Keratinocyte (primary cell): ENCODE data around the gene ZNF282. TPM values are rescaled to one million over a fixed set of nuclear protein-coding genes. Genes with fewer than 3 reads are reported as not detected.
"Not testable (repeated sequence)": the region's sequence is repeated elsewhere in the genome, so short reads cannot be mapped to it uniquely, and the experiment has no call there.

Experiments used
- DNase-seq: peaks from one replicate; pipeline ENCODE4 v3.0.0-alpha.2; 2011; ENCODE audit warnings: low read depth, missing footprints, low spot score
- FAIRE-seq: peaks from 2 replicates; lab custom pipeline; 2011; peaks lifted over from hg19 to GRCh38; lab: Jason Lieb, UNC
- H2AFZ ChIP-seq: 2 replicates; pipeline ENCODE4 v1.6.0; 2012; ENCODE audit warnings: low read length, control low read depth, inconsistent platforms; ENCODE audit not compliant: control insufficient read depth
- H3K27ac ChIP-seq: 2 replicates; pipeline ENCODE4 v1.5.1; 2011; ENCODE audit warnings: low read length; ENCODE audit not compliant: control insufficient read depth, insufficient read depth
- H3K27me3 ChIP-seq: 3 replicates; pipeline ENCODE4 v1.6.0; 2011; ENCODE audit warnings: low read length; ENCODE audit not compliant: control insufficient read depth, insufficient read depth; ENCODE audit errors: extremely low read depth
- H3K36me3 ChIP-seq, 2 experiments: 2 replicates in 1 of 2; 3 replicates in 1 of 2; pipeline ENCODE4 v1.5.1; 2011; ENCODE audit warnings: low read length in 2 of 2, mild to moderate bottlenecking in 1 of 2; ENCODE audit not compliant: control insufficient read depth in 2 of 2, insufficient read depth in 2 of 2; ENCODE audit errors: extremely low read depth in 1 of 2
- H3K4me1 ChIP-seq: 3 replicates; pipeline ENCODE4 v1.5.1; 2011; ENCODE audit warnings: low read length; ENCODE audit not compliant: control insufficient read depth, insufficient read depth; ENCODE audit errors: extremely low read depth
- H3K4me2 ChIP-seq: 3 replicates; pipeline ENCODE4 v1.6.0; 2011; ENCODE audit warnings: low read depth, low read length; ENCODE audit not compliant: control insufficient read depth, insufficient read depth; ENCODE audit errors: extremely low read depth
- H3K4me3 ChIP-seq, 3 experiments: fragments of 200-600 bp in 1 of 3; sonication (generic) in 1 of 3; 2 replicates in 2 of 3; 3 replicates in 1 of 3; pipeline ENCODE4 v1.5.1; 2011 to 2016; ENCODE audit warnings: low read length in 3 of 3, mild to moderate bottlenecking in 3 of 3, control low read depth in 2 of 3, inconsistent platforms in 1 of 3, low read depth in 1 of 3, mixed read lengths in 1 of 3, mixed run types in 1 of 3, moderate library complexity in 1 of 3; ENCODE audit not compliant: control insufficient read depth in 2 of 3, insufficient read depth in 2 of 3; ENCODE audit errors: extremely low read depth in 1 of 3
- H3K79me2 ChIP-seq: 2 replicates; pipeline ENCODE4 v1.6.0; 2012; ENCODE audit warnings: low read length; ENCODE audit not compliant: control insufficient read depth, insufficient read depth
- H3K9ac ChIP-seq: 3 replicates; pipeline ENCODE4 v1.6.0; 2011; ENCODE audit warnings: low read length; ENCODE audit not compliant: control insufficient read depth, insufficient read depth; ENCODE audit errors: extremely low read depth
- H3K9me1 ChIP-seq: 3 replicates; pipeline ENCODE4 v1.6.0; 2011; ENCODE audit warnings: low read length; ENCODE audit not compliant: control insufficient read depth, insufficient read depth; ENCODE audit errors: extremely low read depth
- H3K9me3 ChIP-seq: 2 replicates; pipeline ENCODE4 v1.5.1; 2012; ENCODE audit warnings: low read depth, low read length; ENCODE audit not compliant: control insufficient read depth
- H4K20me1 ChIP-seq: 3 replicates; pipeline ENCODE4 v1.6.0; 2011; ENCODE audit warnings: low read length; ENCODE audit not compliant: control insufficient read depth, insufficient read depth; ENCODE audit errors: extremely low read depth
- EZH2 ChIP-seq: IDR thresholded peaks from one replicate; pipeline ENCODE4 v1.6.1; 2012; ENCODE audit warnings: inconsistent platforms, mild to moderate bottlenecking, low read length, moderate library complexity
- dilution Hi-C: fragments of 300-500 bp; cut with MboI; formaldehyde crosslinking; loops from one replicate; pipeline ENCODE4 v1.7.0; 2020; ENCODE audit warnings: low sequenced_read_pairs; ENCODE audit not compliant: extremely low pct_ligation_motif_present
- polyA plus RNA-seq, 5 experiments: library from polyadenylated mRNA; depleted of rRNA in 3 of 5; stranded (reverse) in 3 of 5; stranded (forward) in 1 of 5; unstranded in 1 of 5; fragments of >200 nt; gene quantifications; 1 replicate in 1 of 5; 2 replicates in 3 of 5; 3 replicates in 1 of 5; pipeline versions ENCODE4 v1.2.1 to v1.2.3, GENCODE V29; 2011 to 2012; ENCODE audit warnings: missing spikeins in 2 of 5, low read depth in 1 of 5, low replicate concordance in 1 of 5
- TF ChIP-seq, protein P1 (sequence below), 3 experiments: IDR thresholded peaks in 1 of 3; conservative IDR thresholded peaks in 1 of 3; optimal IDR thresholded peaks in 1 of 3; 2 replicates in 2 of 3; 3 replicates in 1 of 3; pipeline versions ENCODE3 to v1.5.1; 2011; ENCODE audit warnings: low read length in 3 of 3, mild to moderate bottlenecking in 3 of 3, moderate library complexity in 2 of 3, control low read depth in 1 of 3, inconsistent platforms in 1 of 3; ENCODE audit not compliant: insufficient read depth in 2 of 3; ENCODE audit errors: extremely low read depth in 1 of 3

ZNF282 gene
- polyA plus RNA-seq, 1 donor (not counting 4 experiments of a cell fraction or from before 2014, with no cell fraction given), result 13.1 TPM

DNA sequence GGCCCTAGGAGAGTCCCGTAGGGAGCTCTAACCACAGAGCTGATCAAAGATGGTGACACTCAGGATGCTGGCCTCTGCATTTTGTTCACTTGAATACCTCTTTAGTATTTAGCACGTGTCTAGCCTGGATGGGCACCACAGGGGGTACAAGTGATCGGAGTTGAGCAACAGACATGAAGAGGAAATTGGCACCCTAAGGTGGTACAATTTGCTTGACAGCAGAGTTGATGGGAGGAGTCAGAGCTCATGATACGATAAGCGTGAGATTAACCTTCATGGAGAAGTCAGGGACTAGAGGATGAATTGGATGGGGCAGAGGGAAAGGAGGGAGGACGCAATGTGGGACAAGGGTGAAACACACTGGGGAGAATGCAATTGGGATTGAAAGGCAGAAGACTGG lies 34.2 kb downstream of the ZNF282 start:
- Histone ChIP-seq H3K4me2 (no peak overlapping the region), H3K4me1 (peaks cover 25% of the 10 kb centered on the region), H3K27ac (no peak overlapping the region), H2AFZ (no peak overlapping the region), H3K9me3 (no peaks in the 10 kb centered on the region), H4K20me1 (no peaks in the 10 kb centered on the region), H3K4me3 (no peak overlapping the region), H3K9me1 (no peaks in the 10 kb centered on the region), H3K9ac (no peak overlapping the region), H3K27me3 (no peaks in the 10 kb centered on the region), H3K79me2 (no peaks in the 10 kb centered on the region), H3K36me3 (peaks cover 6 to 8% of the 10 kb centered on the region in 2 experiments)
- no peak for TF ChIP-seq EZH2
- TF ChIP-seq, protein P1, sequence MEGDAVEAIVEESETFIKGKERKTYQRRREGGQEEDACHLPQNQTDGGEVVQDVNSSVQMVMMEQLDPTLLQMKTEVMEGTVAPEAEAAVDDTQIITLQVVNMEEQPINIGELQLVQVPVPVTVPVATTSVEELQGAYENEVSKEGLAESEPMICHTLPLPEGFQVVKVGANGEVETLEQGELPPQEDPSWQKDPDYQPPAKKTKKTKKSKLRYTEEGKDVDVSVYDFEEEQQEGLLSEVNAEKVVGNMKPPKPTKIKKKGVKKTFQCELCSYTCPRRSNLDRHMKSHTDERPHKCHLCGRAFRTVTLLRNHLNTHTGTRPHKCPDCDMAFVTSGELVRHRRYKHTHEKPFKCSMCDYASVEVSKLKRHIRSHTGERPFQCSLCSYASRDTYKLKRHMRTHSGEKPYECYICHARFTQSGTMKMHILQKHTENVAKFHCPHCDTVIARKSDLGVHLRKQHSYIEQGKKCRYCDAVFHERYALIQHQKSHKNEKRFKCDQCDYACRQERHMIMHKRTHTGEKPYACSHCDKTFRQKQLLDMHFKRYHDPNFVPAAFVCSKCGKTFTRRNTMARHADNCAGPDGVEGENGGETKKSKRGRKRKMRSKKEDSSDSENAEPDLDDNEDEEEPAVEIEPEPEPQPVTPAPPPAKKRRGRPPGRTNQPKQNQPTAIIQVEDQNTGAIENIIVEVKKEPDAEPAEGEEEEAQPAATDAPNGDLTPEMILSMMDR (optimal IDR thresholded peaks at IDR 0.05 in 1 of 3, IDR thresholded peaks at IDR 0.05 in 1 of 3, conservative IDR thresholded peaks at IDR 0.05 in 1 of 3; ENCODE audit: extremely low read depth in 1 of 3, insufficient read depth in 2 of 3, low read length in 3 of 3), result no peak
- DNase-seq (no peak), FAIRE-seq (no peak)
- dilution Hi-C loops, result no loop called here

DNA sequence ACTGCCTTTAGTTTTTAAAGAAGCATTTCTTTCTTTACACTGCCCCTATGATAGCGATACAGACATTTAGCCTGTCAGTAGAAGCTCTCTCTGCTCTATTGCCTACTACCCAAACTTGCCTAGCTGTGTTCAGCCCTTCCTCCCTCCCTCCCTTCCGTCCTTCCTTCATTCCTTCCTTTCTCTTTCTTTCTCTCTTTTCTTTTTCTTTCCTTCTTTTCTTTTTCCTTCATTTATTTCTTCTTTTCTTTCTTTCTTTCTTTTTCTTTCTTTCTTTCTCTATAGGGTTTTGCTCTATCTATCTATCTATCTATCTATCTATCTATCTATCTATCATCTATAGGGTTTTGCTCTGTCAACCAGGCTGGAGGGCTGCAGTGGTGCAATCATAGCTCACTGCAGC lies 37.0 kb downstream of the ZNF282 start:
- H4K20me1 ChIP-seq, result no peaks in the 10 kb centered on the region
- DNase-seq, result no peak
- H3K4me3 ChIP-seq, result peak overlapping the region in 1 of 3 experiments; percentile 15
- no peaks in the 10 kb centered on the region for H3K9me1 ChIP-seq
- H3K4me2 ChIP-seq, result peak overlapping the region; percentile 54
- H3K9ac ChIP-seq, result no peak overlapping the region
- no peaks in the 10 kb centered on the region for H3K27me3 ChIP-seq
- H3K9me3 ChIP-seq, result no peaks in the 10 kb centered on the region
- TF ChIP-seq EZH2, result no peak
- TF ChIP-seq, protein P1 (optimal IDR thresholded peaks at IDR 0.05 in 1 of 3, IDR thresholded peaks at IDR 0.05 in 1 of 3, conservative IDR thresholded peaks at IDR 0.05 in 1 of 3; ENCODE audit: extremely low read depth in 1 of 3, insufficient read depth in 2 of 3, low read length in 3 of 3), result no peak
- no peaks in the 10 kb centered on the region for H3K79me2 ChIP-seq
- FAIRE-seq, result no peak
- peak overlapping the region; percentile 98 for H3K27ac ChIP-seq
- peaks cover 29% of the 10 kb centered on the region for H3K4me1 ChIP-seq
- no peaks in the 10 kb centered on the region for H3K36me3 ChIP-seq
- dilution Hi-C loops, result no loop called here
- no peak overlapping the region for H2AFZ ChIP-seq

DNA sequence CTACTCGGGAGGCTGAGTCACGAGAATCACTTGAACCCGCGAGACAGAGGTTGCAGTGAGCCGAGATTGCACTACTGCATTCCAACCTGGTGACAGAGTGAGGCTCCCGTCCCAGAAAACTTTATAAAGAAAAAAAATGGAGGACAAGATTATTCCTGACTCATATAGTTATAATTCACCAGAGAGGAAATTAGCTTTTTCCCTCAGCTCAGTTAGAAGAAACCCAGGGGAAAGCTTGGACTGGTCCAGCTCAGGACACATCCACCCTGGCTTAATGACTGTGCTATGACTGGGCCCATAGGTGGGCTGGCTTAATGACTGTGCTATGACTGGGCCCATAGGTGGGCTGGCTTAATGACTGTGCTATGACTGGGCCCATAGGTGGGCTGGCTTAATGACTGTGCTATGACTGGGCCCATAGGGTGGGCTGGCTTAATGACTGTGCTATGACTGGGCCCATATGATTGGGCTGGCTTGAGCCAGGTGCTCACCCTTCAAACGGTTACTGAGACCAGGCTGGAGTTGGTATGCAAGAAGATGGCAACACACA lies 38.4 kb downstream of the ZNF282 start:
- H4K20me1 ChIP-seq, H3K9me3 ChIP-seq, H3K36me3 ChIP-seq, H2AFZ ChIP-seq, H3K9me1 ChIP-seq, H3K27me3 ChIP-seq, H3K4me3 ChIP-seq, dilution Hi-C loops, H3K79me2 ChIP-seq: not testable (repeated sequence)
- Histone ChIP-seq H3K4me1 (peaks cover 29% of the 10 kb centered on the region), H3K9ac (peak overlapping the region; percentile 20), H3K27ac (peak overlapping the region; percentile 98), H3K4me2 (peak overlapping the region; percentile 88)
- FAIRE-seq, result peak; percentile 84
- DNase-seq, result peak; percentile 92
